HepG2 (cell line): ENCODE results near the gene TGM1. TPM values are rescaled to one million over a fixed set of nuclear protein-coding genes. Genes with fewer than 3 reads are reported as not detected.

ENCODE experiments used
- ATAC-seq: fragments of 200-7000 bp; cut with Tn5 transposase; 3 replicates; pipeline ENCODE4 v1.9.1; 2020; ENCODE audit warnings: mild to moderate bottlenecking, moderate library complexity
- BruUV-seq: library from RNA; stranded (reverse); fragments of 400-500 nt; replicated peaks from 2 replicates; lab custom pipeline; 2021; lab: Mats Ljungman, UMichigan
- CTCF ChIA-PET: fragments of 300-600 bp; formaldehyde crosslinking; extraction: SDS; loops from one replicate; lab custom pipeline; 2021; ENCODE audit warnings: low total read pairs, inconsistent platforms, low intra/inter-chr PET ratio; lab: Yijun Ruan, JAX
- POLR2A ChIA-PET: fragments of 350-600 bp; sonication (Branson Sonifier 250); formaldehyde crosslinking; loops from one replicate; lab custom pipeline; 2020; ENCODE audit warnings: antibody characterized with exemption, inconsistent platforms; lab: Yijun Ruan, JAX
- DNase-seq: peaks from one replicate; pipeline ENCODE4 v3.0.0-alpha.2; 2015; ENCODE audit warnings: low spot score
- FAIRE-seq: peaks from 3 replicates; lab custom pipeline; 2011; peaks lifted over from hg19 to GRCh38; lab: Jason Lieb, UNC
- H2AFZ ChIP-seq: one replicate; pipeline ENCODE4 v1.6.1; 2011; ENCODE audit warnings: low read length, inconsistent platforms
- H3K27ac ChIP-seq: fragments of 300-600 bp; 3 replicates; pipeline ENCODE4 v1.8.0; 2011; ENCODE audit warnings: mixed run types, mild to moderate bottlenecking, mixed read lengths, low read length, inconsistent platforms; ENCODE audit not compliant: insufficient read depth; ENCODE audit errors: extremely low read length
- H3K27me3 ChIP-seq, 2 experiments: fragments of 200-600 bp in 1 of 2; 2 replicates in 1 of 2; 3 replicates in 1 of 2; pipeline versions ENCODE4 v1.6.0 to v1.8.0; 2011; ENCODE audit warnings: low read length in 2 of 2, mild to moderate bottlenecking in 2 of 2, moderate library complexity in 2 of 2, inconsistent platforms in 1 of 2; ENCODE audit not compliant: insufficient read depth in 2 of 2, control insufficient read depth in 1 of 2
- H3K36me3 ChIP-seq, 2 experiments: fragments of 200-600 bp in 1 of 2; replicated peaks in 1 of 2; 2 replicates in 1 of 2; 3 replicates in 1 of 2; pipeline versions ENCODE4 v1.5.1 to v1.8.0; 2011; ENCODE audit warnings: low read length in 2 of 2, inconsistent platforms in 1 of 2; ENCODE audit not compliant: insufficient read depth in 2 of 2, control insufficient read depth in 1 of 2
- H3K4me1 ChIP-seq: 2 replicates; pipeline ENCODE4 v1.5.1; 2012; ENCODE audit warnings: low read length, inconsistent platforms; ENCODE audit not compliant: insufficient read depth
- H3K4me2 ChIP-seq: 2 replicates; pipeline ENCODE4 v1.6.0; 2011; ENCODE audit warnings: low read depth, low read length, inconsistent platforms
- H3K4me3 ChIP-seq, 3 experiments: fragments of 200-600 bp in 1 of 3; sonication (generic), shearing (Covaris generic) in 1 of 3; replicated peaks in 1 of 3; 2 replicates each; pipeline ENCODE4 v1.5.1; 2011 to 2016; ENCODE audit warnings: low read length in 3 of 3, inconsistent platforms in 2 of 3, low read depth in 2 of 3, mild to moderate bottlenecking in 2 of 3, control low read depth in 1 of 3, mixed read lengths in 1 of 3; ENCODE audit not compliant: insufficient read depth in 1 of 3
- H3K79me2 ChIP-seq: one replicate; pipeline ENCODE4 v1.6.1; 2011; ENCODE audit warnings: low read length, inconsistent platforms; ENCODE audit not compliant: insufficient read depth
- H3K9ac ChIP-seq: 2 replicates; pipeline ENCODE4 v1.6.0; 2011; ENCODE audit warnings: mild to moderate bottlenecking, low read depth, low read length, inconsistent platforms; ENCODE audit not compliant: insufficient read depth
- H3K9me3 ChIP-seq: 2 replicates; pipeline ENCODE4 v1.5.1; 2012; ENCODE audit warnings: mild to moderate bottlenecking, low read length
- H4K20me1 ChIP-seq: 2 replicates; pipeline ENCODE4 v1.6.0; 2011; ENCODE audit warnings: inconsistent platforms, mild to moderate bottlenecking, low read length, moderate library complexity; ENCODE audit not compliant: insufficient read depth
- HDAC6 ChIP-seq: fragments of 200-600 bp; sonication (generic); IDR thresholded peaks from 2 replicates; pipeline ENCODE4 v1.7.0; 2017; ENCODE audit warnings: mild to moderate bottlenecking, antibody characterized with exemption, low read length, low read depth
- JUNB ChIP-seq: sonication (generic); formaldehyde crosslinking; IDR thresholded peaks from 2 replicates; pipeline ENCODE4 v1.8.0; 2022; ENCODE audit warnings: missing genetic modification reagents, mild to moderate bottlenecking, borderline replicate concordance
- NFE2L1 ChIP-seq: sonication (generic); formaldehyde crosslinking; IDR thresholded peaks from 2 replicates; pipeline ENCODE4 v1.4.0; 2020; ENCODE audit warnings: missing genetic modification reagents, mild to moderate bottlenecking, borderline replicate concordance
- THAP7 ChIP-seq: sonication (generic); formaldehyde crosslinking; IDR thresholded peaks from 2 replicates; pipeline ENCODE4 v1.8.1; 2023; ENCODE audit warnings: mild to moderate bottlenecking, missing genetic modification reagents
- ZNF251 ChIP-seq: sonication (generic); formaldehyde crosslinking; IDR thresholded peaks from 2 replicates; pipeline ENCODE4 v1.9.0; 2021; ENCODE audit warnings: mild to moderate bottlenecking, missing genetic modification reagents
- ZNF687 ChIP-seq: sonication (generic); formaldehyde crosslinking; IDR thresholded peaks from 2 replicates; pipeline ENCODE4 v1.5.1; 2020; ENCODE audit warnings: mild to moderate bottlenecking, missing genetic modification reagents, moderate library complexity
- WGBS: methylation state at CpG from one replicate; pipeline ENCODE4 v1.1.6; 2017; ENCODE audit warnings: low lambda C conversion rate; 5-methylcytosine and 5-hydroxymethylcytosine counted together
- in situ Hi-C: cut with HindIII; loops from 2 replicates; pipeline ENCODE4 v1.10.0; 2017; ENCODE audit warnings: low pct_unique_long_range_greater_than_20kb; ENCODE audit not compliant: extremely low pct_ligation_motif_present
- intact Hi-C: fragments of 100-400 bp; cut with micrococcal nuclease; formaldehyde crosslinking; loops from one replicate; pipeline ENCODE4 v1.10.0; 2022; ENCODE audit not compliant: unreplicated experiment
- polyA plus RNA-seq, 8 experiments: library from polyadenylated mRNA; depleted of rRNA in 3 of 8; stranded (reverse) in 7 of 8; unstranded in 1 of 8; fragments of >200 nt; fragmentation: Illumina TruSeq in 4 of 8; extraction: Trizol in 4 of 8; gene quantifications; 2 replicates each; pipeline versions ENCODE4 v1.2.1 to v1.2.3, GENCODE V29; 2011 to 2016; ENCODE audit warnings: low read depth in 4 of 8, missing spikeins in 1 of 8, mixed read lengths in 1 of 8; ENCODE audit not compliant: insufficient read depth in 1 of 8
- total RNA-seq, 5 experiments: library from RNA; depleted of rRNA; stranded (reverse); fragments of >200 nt; fragmentation: Illumina TruSeq; extraction: Trizol; gene quantifications; 2 replicates each; pipeline ENCODE4 v1.2.3, GENCODE V29; 2016; ENCODE audit warnings: low read depth in 1 of 5

TGM1 gene
- total and polyA plus RNA-seq, 2 of the 13 experiments (the other 11 are each of a cell fraction or from before 2014, with no cell fraction given) = 3.2 to 10.6 TPM

DNA sequence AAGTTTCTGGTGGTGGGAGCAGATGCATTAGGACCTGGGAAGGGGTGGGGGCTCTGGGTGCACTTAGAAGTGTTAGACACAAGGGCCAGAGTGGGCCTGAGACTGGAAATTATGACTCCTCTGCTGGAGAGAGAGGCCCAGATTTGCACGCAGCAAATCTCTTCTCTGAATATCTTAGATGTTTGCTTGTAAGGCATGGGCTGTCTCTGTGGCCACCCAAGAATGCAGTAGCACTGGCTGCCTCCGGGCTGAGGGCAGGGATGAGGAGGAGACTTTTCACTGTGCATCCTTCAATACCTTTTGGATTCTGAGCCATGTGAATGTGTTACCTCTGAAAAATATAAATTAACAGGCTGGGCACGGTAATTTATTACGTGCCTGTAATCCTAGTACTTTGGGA lies 22.4 kb upstream of the TGM1 start:
- peaks cover 10 to 12% of the 10 kb centered on the region in 2 experiments for H3K36me3 ChIP-seq
- no peak overlapping the region for H3K9ac ChIP-seq
- ChIA-PET POLR2A (interaction anchor here (1.1 kb wide), 1 partner anchor 43 kb away, joined by 4 read pairs; the partner anchor contains the start of gene TINF2), CTCF (no interaction called here)
- no peaks in the 10 kb centered on the region for H3K4me1 ChIP-seq
- no peak for FAIRE-seq
- in situ Hi-C loops = no loop called here
- WGBS = 75% methylated on average over 4 of the region's 4 CpGs
- no peaks in the 10 kb centered on the region for H4K20me1 ChIP-seq
- ATAC-seq = peak; percentile 3; the same call in 1 of the 3 replicates
- no peak overlapping the region for H3K27ac ChIP-seq
- TF ChIP-seq JUNB (CRISPR knock-in tag) (no peak), THAP7 (CRISPR knock-in tag) (0 out of 2 replicates have a peak, but pooled peaks have one; percentile 0)
- no TSS peak for BruUV-seq
- no peak overlapping the region for H3K4me3 ChIP-seq
- intact Hi-C loops = no loop called here
- H2AFZ ChIP-seq = no peak overlapping the region
- no peaks in the 10 kb centered on the region for H3K27me3 ChIP-seq
- H3K9me3 ChIP-seq = no peaks in the 10 kb centered on the region
- no peak for DNase-seq
- no peak overlapping the region for H3K4me2 ChIP-seq
- no peaks in the 10 kb centered on the region for H3K79me2 ChIP-seq

DNA sequence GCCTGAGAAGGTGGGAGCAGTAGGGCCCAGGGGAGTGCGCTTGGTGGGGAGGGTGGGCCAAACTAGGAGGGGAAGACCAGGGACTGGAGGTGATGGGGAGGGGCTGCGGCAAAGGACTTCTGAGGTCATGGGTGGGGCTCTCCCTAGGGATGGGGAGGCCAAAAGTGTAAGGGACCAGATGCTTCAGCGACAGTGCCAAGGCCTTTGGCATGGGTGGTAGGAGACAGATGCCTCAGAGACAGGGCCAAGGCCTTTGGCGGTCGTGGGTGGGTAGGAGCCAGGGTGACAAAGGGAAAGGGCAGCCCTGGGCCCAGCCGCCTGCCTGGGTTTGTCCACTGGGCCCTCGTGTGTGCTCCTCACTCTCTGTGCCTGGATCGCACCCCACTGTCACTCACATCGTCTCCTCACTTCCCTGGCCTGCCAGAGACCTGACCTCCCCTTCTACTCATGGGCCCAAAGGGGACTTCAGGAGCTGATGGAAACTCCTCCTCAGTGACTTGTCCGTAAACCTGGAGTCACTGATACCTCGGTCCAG lies 21.6 kb upstream of the TGM1 start:
- peaks cover 2 to 4% of the 10 kb centered on the region in 2 experiments; a peak in 4 of 5 replicates for H3K36me3 ChIP-seq
- no peak overlapping the region for H2AFZ ChIP-seq
- H3K4me1 ChIP-seq = no peaks in the 10 kb centered on the region
- H3K4me2 ChIP-seq = no peak overlapping the region
- BruUV-seq = no TSS peak
- no peaks in the 10 kb centered on the region for H3K9me3 ChIP-seq
- intact Hi-C loops = no loop called here
- no peak for FAIRE-seq
- H3K27ac ChIP-seq = no peak overlapping the region
- no peak overlapping the region for H3K9ac ChIP-seq
- CTCF ChIA-PET = no interaction called here
- TF ChIP-seq ZNF687 (CRISPR knock-in tag) (peak; percentile 9; the same call in 1 of the 2 replicates), NFE2L1 (CRISPR knock-in tag) (0 out of 2 replicates have a peak, but pooled peaks have one; percentile 62), HDAC6 (no peak), ZNF251 (CRISPR knock-in tag) (0 out of 2 replicates have a peak, but pooled peaks have one; percentile 60)
- TF ChIP-seq, all 625 proteins: peak for 3
- Histone ChIP-seq H3K4me3 (no peak overlapping the region), H3K27me3 (no peaks in the 10 kb centered on the region), H4K20me1 (no peaks in the 10 kb centered on the region), H3K79me2 (no peaks in the 10 kb centered on the region)
- 93% methylated on average over 11 of the region's 11 CpGs for WGBS
- in situ Hi-C loops = no loop called here
- DNase-seq (no peak), ATAC-seq (peak; percentile 3; the same call in 1 of the 3 replicates)
- POLR2A ChIA-PET = interaction anchor here (1.1 to 2.4 kb wide), 3 partner anchors 13 to 42 kb away, joined by 4 to 23 read pairs (median 14); partner anchors contain the start of genes RABGGTA and TINF2
